HT1080 (cell line): Measurements from ENCODE around the gene CHKA. TPM values are rescaled to one million over a fixed set of nuclear protein-coding genes. Genes with fewer than 3 reads are reported as not detected.
A peak's percentile ranks its signal among the peaks of the same experiment; 100 is the strongest.

ENCODE experiments used
- DNase-seq: peaks from one replicate; pipeline ENCODE4 v3.0.0-alpha.2; 2015; ENCODE audit warnings: low read depth
- total RNA-seq: library from RNA; depleted of rRNA; stranded (reverse); fragments of >200 nt; shearing (Covaris generic); gene quantifications from 2 replicates; pipeline ENCODE4 v1.2.3, GENCODE V29; 2014

Gene CHKA
- total RNA-seq, 1 experiment from 2014 or later, result 17.4 TPM

GRCh38 chr11:68014947-68015447 lies 106.2 kb downstream of the CHKA start:
- no peak for DNase-seq

GRCh38 chr11:68014157-68014946 lies 106.8 kb downstream of the CHKA start:
- DNase-seq, result peak; percentile 97

- DNase-seq, result no peak
Observed at GRCh38 chr11:68013611-68014156, 107.5 kb downstream of the CHKA start.

- DNase-seq, result peak; percentile 96
Observed at GRCh38 chr11:68012843-68013610, 108.2 kb downstream of the CHKA start.

GRCh38 chr11:68012044-68012842 lies 108.9 kb downstream of the CHKA start:
- DNase-seq, result no peak

- DNase-seq, result no peak
Observed at GRCh38 chr11:68011051-68011943, 109.9 kb downstream of the CHKA start.

GRCh38 chr11:68010090-68011041 lies 110.8 kb downstream of the CHKA start, which contains the start of gene ALDH3B1:
Gene ALDH3B1, plus strand, starts transcription at chr11:68010327. Its CDS starts 4,971 bp downstream, at chr11:68015298.
- DNase-seq, result peak; percentile 94

GRCh38 chr11:68009391-68010089 lies 111.6 kb downstream of the CHKA start:
- DNase-seq, result peak; percentile 80

GRCh38 chr11:68008381-68009337 lies 112.5 kb downstream of the CHKA start:
- DNase-seq, result no peak

GRCh38 chr11:68007498-68008380 lies 113.4 kb downstream of the CHKA start:
- no peak for DNase-seq

GRCh38 chr11:68006606-68007166 lies 114.5 kb downstream of the CHKA start:
- DNase-seq, result no peak

- no peak for DNase-seq
Observed at GRCh38 chr11:68004551-68005335, 116.4 kb downstream of the CHKA start.

GRCh38 chr11:68003846-68004550 lies 117.2 kb downstream of the CHKA start, which contains the start of gene UNC93B1:
Gene UNC93B1, minus strand, starts transcription at chr11:68004097. Its CDS starts 54 bp downstream, at chr11:68004043.
- DNase-seq, result peak; percentile 78
